Activated CD4-positive, alpha-beta T cell treated with anti-CD3 and anti-CD28 coated beads, Interleukin-2, amount 50 U/mL, for 24 hours (primary cell): ENCODE results near the gene GOLGA8O.
"Not testable (repeated sequence)": the region's sequence is repeated elsewhere in the genome, so short reads cannot be mapped to it uniquely, and the experiment has no call there.

Experiments used
- DNase-seq, 2 donors: peaks; one replicate each; pipeline ENCODE4 v3.0.0-alpha.2; 2020; ENCODE audit warnings: low read depth in 1 of 2, low spot score in 1 of 2

The GOLGA8O gene

GRCh38 chr15:32455534-32455933 is at the start of gene GOLGA8O:
GOLGA8O (minus strand) TSS chr15:32455634; CDS start chr15:32455536, 98 bp downstream.
- DNase-seq: not testable (repeated sequence)

GRCh38 chr15:32504152-32504811 is 48.8 kb upstream of the GOLGA8O start:
- not testable (repeated sequence) for DNase-seq

GRCh38 chr15:32502946-32503345 is 47.5 kb upstream of the GOLGA8O start:
- not testable (repeated sequence) for DNase-seq

- not testable (repeated sequence) for DNase-seq
These were observed 37.3 kb upstream of the GOLGA8O start for GRCh38 chr15:32492768-32493167.

GRCh38 chr15:32486474-32486873 is 31.0 kb upstream of the GOLGA8O start:
- DNase-seq: not testable (repeated sequence)

- DNase-seq: not testable (repeated sequence)
These were observed 27.9 kb upstream of the GOLGA8O start for GRCh38 chr15:32483377-32483776.

- not testable (repeated sequence) for DNase-seq
These were observed 26.2 kb upstream of the GOLGA8O start for GRCh38 chr15:32481683-32482082.

GRCh38 chr15:32468076-32468475 is 12.6 kb upstream of the GOLGA8O start:
- not testable (repeated sequence) for DNase-seq

GRCh38 chr15:32440445-32440977 is 14.9 kb downstream of the GOLGA8O start:
- not testable (repeated sequence) for DNase-seq

GRCh38 chr15:32434102-32434963 is 21.1 kb downstream of the GOLGA8O start:
- not testable (repeated sequence) for DNase-seq

GRCh38 chr15:32427635-32428034 is 27.8 kb downstream of the GOLGA8O start:
- not testable (repeated sequence) for DNase-seq

GRCh38 chr15:32426511-32426910 is 28.9 kb downstream of the GOLGA8O start:
- not testable (repeated sequence) for DNase-seq

- not testable (repeated sequence) for DNase-seq
These were observed 47.5 kb downstream of the GOLGA8O start for GRCh38 chr15:32407903-32408302.

- not testable (repeated sequence) for DNase-seq
These were observed 52.2 kb downstream of the GOLGA8O start, which contains the start of gene GOLGA8K for GRCh38 chr15:32403192-32403591. GOLGA8K (minus strand) TSS chr15:32403292; CDS start chr15:32403194, 98 bp downstream.

GRCh38 chr15:32396522-32396921 is 58.9 kb downstream of the GOLGA8O start:
- DNase-seq: not testable (repeated sequence)
